ENCODE data around the gene TMEM45A.

DNA sequence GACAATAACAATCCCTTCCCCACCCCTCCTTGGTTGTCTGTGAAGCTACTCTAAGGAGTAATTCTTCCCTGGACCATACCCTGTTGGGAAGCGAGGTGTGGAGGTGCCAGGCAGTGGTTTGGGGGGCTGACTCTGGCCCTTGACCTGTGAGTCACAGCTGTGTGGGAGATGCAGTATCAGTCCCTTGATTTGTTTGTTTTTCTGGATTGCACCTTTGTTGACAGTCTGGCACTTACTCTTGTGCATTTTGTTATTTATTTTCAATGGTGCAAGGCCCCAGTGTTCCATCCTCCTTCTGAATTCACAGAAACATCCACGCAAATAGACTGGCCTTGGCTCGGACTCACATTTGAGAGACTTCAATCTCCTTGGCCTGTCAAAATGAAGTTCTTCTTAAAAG is 29.7 kb downstream of the TMEM45A start:
- TF ChIP-seq, protein P1, sequence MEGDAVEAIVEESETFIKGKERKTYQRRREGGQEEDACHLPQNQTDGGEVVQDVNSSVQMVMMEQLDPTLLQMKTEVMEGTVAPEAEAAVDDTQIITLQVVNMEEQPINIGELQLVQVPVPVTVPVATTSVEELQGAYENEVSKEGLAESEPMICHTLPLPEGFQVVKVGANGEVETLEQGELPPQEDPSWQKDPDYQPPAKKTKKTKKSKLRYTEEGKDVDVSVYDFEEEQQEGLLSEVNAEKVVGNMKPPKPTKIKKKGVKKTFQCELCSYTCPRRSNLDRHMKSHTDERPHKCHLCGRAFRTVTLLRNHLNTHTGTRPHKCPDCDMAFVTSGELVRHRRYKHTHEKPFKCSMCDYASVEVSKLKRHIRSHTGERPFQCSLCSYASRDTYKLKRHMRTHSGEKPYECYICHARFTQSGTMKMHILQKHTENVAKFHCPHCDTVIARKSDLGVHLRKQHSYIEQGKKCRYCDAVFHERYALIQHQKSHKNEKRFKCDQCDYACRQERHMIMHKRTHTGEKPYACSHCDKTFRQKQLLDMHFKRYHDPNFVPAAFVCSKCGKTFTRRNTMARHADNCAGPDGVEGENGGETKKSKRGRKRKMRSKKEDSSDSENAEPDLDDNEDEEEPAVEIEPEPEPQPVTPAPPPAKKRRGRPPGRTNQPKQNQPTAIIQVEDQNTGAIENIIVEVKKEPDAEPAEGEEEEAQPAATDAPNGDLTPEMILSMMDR (conservative IDR thresholded peaks at IDR 0.05 in 1 of 2, IDR thresholded peaks at IDR 0.05 in 1 of 2; ENCODE audit: extremely low read depth in 1 of 2, insufficient read depth in 1 of 2, low read depth in 1 of 2, low read length in 2 of 2) = no peak
- TF ChIP-seq EZH2 (IDR thresholded peaks at IDR 0.05; ENCODE audit: borderline replicate concordance, low read length) = no peak
